Activated CD8-positive, alpha-beta T cell treated with anti-CD3 and anti-CD28 coated beads for 36 hours (primary cell): Measurements from ENCODE around the gene NCBP2. TPM values are rescaled to one million over a fixed set of nuclear protein-coding genes. Genes with fewer than 3 reads are reported as not detected.

Experiments used
- ATAC-seq: fragments of 200-7000 bp; cut with Tn5 transposase; one replicate; pipeline ENCODE4 v1.10.0; 2021; ENCODE audit warnings: mild to moderate bottlenecking, moderate library complexity
- CTCF ChIA-PET: fragments of 350-600 bp; sonication (Branson Sonifier 250); formaldehyde crosslinking; loops from one replicate; lab custom pipeline; 2021; ENCODE audit warnings: antibody characterized with exemption; lab: Charles Lee
- POLR2A ChIA-PET: fragments of 350-600 bp; sonication (Branson Sonifier 250); formaldehyde crosslinking; loops from one replicate; lab custom pipeline; 2021; ENCODE audit warnings: antibody characterized with exemption; lab: Charles Lee
- DNase-seq: peaks from one replicate; pipeline ENCODE4 v3.0.0-alpha.2; 2020
- H3K27ac Mint-ChIP-seq: one replicate; pipeline ENCODE4 v1.8.0; 2021; ENCODE audit warnings: mild to moderate bottlenecking, mixed read lengths
- H3K27me3 Mint-ChIP-seq: one replicate; pipeline ENCODE4 v1.8.0; 2021; ENCODE audit warnings: mixed read lengths
- H3K36me3 Mint-ChIP-seq: one replicate; pipeline ENCODE4 v1.8.0; 2021; ENCODE audit warnings: low read depth, mixed read lengths
- H3K4me1 Mint-ChIP-seq: one replicate; pipeline ENCODE4 v1.8.0; 2021; ENCODE audit warnings: low read depth, mixed read lengths
- H3K4me3 Mint-ChIP-seq: one replicate; pipeline ENCODE4 v1.8.0; 2021; ENCODE audit warnings: mild to moderate bottlenecking, moderate library complexity, mixed read lengths
- H3K9me3 Mint-ChIP-seq: one replicate; pipeline ENCODE4 v1.8.0; 2021; ENCODE audit warnings: mixed read lengths
- CTCF ChIP-seq: fragments of 200-600 bp; IDR thresholded peaks from one replicate; pipeline ENCODE4 v1.8.0; 2022; ENCODE audit warnings: antibody characterized with exemption, mild to moderate bottlenecking
- intact Hi-C: fragments of 100-400 bp; cut with micrococcal nuclease; formaldehyde crosslinking; loops from one replicate; pipeline ENCODE4 v1.10.0; 2022
- total RNA-seq, 2 experiments: library from RNA; stranded (reverse); gene quantifications; one replicate each; pipeline ENCODE4 v1.2.3, GENCODE V29; 2021

The NCBP2 gene
- 100 to 1,000 TPM; 107 to 111 TPM for total RNA-seq

DNA sequence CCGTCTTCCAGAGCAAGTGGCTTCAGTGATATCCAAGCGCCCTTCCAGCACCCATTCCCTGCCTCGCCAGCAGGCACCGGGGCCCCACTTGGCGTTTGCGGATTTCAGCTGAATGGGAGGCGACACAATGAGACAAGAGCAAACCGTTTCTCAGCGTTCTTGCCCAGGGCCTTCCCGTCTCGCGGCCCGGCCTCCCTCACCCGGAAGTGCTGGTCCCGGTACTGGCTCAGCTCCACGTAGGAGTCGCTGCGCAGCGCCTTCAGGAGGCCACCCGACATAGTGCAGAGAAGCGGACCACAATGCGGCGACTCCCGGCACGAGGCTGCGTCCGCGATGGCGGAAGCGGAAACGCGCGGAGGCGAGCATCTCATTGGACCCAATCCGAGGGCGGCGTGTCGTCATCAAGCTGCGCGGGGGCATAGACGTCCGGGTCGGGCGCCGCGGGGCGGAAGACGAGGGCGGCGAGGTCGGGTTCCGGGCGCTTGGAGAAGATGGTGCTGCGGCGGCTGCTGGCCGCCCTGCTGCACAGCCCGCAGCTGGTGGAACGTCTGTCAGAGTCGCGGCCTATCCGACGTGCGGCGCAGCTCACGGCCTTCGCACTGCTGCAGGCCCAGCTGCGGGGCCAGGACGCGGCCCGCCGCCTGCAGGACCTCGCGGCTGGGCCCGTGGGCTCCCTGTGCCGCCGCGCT is at the start of gene NCBP2:
TSS of gene NCBP2 (minus strand) at position 303 of the 689 bp plus-strand sequence. CDS start at position 278, 25 bp downstream.
- peak; percentile 64 for TF ChIP-seq CTCF

DNA sequence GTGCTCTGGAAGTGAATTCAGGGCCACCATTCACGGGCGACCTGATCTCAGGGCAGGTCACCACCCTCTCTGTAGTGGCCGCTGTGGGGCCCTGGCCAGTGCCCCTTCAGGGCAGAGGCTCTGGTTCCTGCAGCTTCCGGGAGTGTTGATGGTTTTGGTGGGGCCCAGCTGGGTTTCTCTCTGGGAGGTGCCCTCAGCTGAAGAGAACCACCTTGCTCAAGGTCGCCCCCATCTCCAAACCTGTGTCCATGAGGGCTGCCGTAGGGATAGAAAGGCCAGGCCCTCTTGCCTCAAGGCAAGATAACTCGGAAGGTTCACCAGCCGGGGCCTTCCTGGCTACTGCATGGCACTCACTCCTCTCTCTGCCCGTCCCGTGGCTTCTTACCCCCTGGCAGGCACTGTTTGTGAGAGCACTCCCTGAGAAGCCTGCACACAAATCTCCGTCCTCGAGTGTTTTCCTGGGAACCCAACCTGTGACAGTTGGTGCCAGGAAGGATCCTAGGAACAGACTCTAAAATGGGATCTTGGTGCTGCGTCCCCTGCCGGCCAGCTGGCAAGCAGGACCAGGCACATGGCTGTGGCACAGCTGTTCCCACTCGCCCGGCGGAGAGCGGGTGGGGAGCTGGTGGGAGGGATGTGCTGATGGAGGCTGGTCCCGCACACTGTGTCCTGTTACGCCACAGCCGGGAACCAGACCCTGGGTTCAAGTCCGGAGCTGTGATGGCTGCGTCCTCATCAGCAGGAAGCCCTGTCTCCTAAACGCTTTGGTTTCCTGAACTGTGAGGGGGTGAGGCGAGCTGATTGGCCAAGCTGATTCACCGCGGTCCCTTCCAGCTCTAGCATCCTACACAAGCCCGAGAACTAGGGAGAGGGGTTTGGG is 49.5 kb upstream of the NCBP2 start:
- DNase-seq (no peak), ATAC-seq (no peak)
- no peaks in the 10 kb centered on the region for H3K9me3 Mint-ChIP-seq
- intact Hi-C loops: no loop called here
- POLR2A ChIA-PET: no interaction called here
- CTCF ChIA-PET: interaction anchor here (1.3 kb wide), 1 partner anchor 39 kb away, joined by 5 read pairs; no protein-coding TSS in a partner anchor
- no peaks in the 10 kb centered on the region for H3K4me1 Mint-ChIP-seq
- H3K27me3 Mint-ChIP-seq: no peaks in the 10 kb centered on the region
- H3K36me3 Mint-ChIP-seq: no peaks in the 10 kb centered on the region
- TF ChIP-seq CTCF: no peak
- H3K27ac Mint-ChIP-seq: no peak overlapping the region
- H3K4me3 Mint-ChIP-seq: no peak overlapping the region

More for the DNA sequence above, at the start of gene NCBP2:
- Mint-ChIP-seq H3K27ac (peak within 1 kb of the TSS; percentile 98), H3K36me3 (peaks cover 44% of the 10 kb centered on the region), H3K27me3 (no peaks in the 10 kb centered on the region), H3K4me1 (peaks cover 47% of the 10 kb centered on the region), H3K4me3 (peak within 1 kb of the TSS; percentile 93), H3K9me3 (no peaks in the 10 kb centered on the region)
- CTCF ChIA-PET: interaction anchor here (0.8 to 2.5 kb wide), 15 partner anchors 8 to 333 kb away, joined by 3 to 13 read pairs (median 4); partner anchors contain the start of gene SENP5
- intact Hi-C loops: loop anchor here (10.0 kb wide), 1 partner anchor 108 kb away; no protein-coding TSS in a partner anchor
- DNase-seq: peak; percentile 100
- POLR2A ChIA-PET: interaction anchor here (0.5 to 3.0 kb wide), 20 partner anchors 11 to 310 kb away, joined by 3 to 14 read pairs (median 4); partner anchors contain the start of gene SENP5
- ATAC-seq: peak; percentile 95

GRCh38 chr3:196990601-196991007 is 48.3 kb upstream of the NCBP2 start:
- Mint-ChIP-seq H3K9me3 (no peaks in the 10 kb centered on the region), H3K27ac (no peak overlapping the region), H3K4me1 (no peaks in the 10 kb centered on the region), H3K4me3 (no peak overlapping the region), H3K27me3 (no peaks in the 10 kb centered on the region), H3K36me3 (no peaks in the 10 kb centered on the region)
- DNase-seq (no peak), ATAC-seq (no peak)
- intact Hi-C loops: no loop called here
- CTCF ChIA-PET: no interaction called here
- TF ChIP-seq CTCF: no peak
- POLR2A ChIA-PET: no interaction called here

DNA sequence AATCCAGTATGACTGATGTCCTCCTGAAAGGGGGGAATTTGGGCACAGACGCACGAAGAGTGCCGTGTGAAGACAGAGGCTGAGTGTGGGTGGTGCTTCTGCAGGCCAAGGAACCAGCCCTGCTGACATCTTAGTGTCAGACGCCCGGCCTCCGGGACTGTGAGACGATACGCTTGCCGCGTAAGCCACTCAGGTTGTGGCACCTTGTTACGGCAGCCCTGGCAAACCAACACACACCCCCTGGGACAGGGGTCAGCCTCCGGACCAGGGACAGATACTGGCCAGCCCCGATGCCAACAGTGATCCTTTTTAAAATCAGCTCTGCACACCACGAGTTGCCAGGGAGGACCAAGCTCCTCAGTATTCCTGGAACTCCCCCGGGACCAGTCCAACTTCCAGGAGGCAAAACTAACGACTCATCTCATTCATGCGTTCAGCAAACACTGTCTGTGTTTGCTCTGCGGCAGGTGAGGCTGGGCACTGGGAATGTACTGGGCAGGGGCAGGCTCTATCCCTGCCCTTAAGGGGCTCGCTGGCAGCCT is 47.5 kb upstream of the NCBP2 start:
- DNase-seq: no peak
- no peak for TF ChIP-seq CTCF
- Mint-ChIP-seq H3K4me3 (no peak overlapping the region), H3K27ac (no peak overlapping the region), H3K4me1 (no peaks in the 10 kb centered on the region), H3K27me3 (no peaks in the 10 kb centered on the region), H3K9me3 (no peaks in the 10 kb centered on the region), H3K36me3 (no peaks in the 10 kb centered on the region)
- ATAC-seq: no peak
- ChIA-PET POLR2A (no interaction called here), CTCF (no interaction called here)
- intact Hi-C loops: no loop called here
